Measurements from ENCODE around the gene SIPA1L2.

GRCh38 chr1:232662910-232663309 is 33.0 kb upstream of the SIPA1L2 start:
- TF ChIP-seq, protein P1, sequence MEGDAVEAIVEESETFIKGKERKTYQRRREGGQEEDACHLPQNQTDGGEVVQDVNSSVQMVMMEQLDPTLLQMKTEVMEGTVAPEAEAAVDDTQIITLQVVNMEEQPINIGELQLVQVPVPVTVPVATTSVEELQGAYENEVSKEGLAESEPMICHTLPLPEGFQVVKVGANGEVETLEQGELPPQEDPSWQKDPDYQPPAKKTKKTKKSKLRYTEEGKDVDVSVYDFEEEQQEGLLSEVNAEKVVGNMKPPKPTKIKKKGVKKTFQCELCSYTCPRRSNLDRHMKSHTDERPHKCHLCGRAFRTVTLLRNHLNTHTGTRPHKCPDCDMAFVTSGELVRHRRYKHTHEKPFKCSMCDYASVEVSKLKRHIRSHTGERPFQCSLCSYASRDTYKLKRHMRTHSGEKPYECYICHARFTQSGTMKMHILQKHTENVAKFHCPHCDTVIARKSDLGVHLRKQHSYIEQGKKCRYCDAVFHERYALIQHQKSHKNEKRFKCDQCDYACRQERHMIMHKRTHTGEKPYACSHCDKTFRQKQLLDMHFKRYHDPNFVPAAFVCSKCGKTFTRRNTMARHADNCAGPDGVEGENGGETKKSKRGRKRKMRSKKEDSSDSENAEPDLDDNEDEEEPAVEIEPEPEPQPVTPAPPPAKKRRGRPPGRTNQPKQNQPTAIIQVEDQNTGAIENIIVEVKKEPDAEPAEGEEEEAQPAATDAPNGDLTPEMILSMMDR (IDR thresholded peaks at IDR 0.05 in 2 of 3, conservative IDR thresholded peaks at IDR 0.05 in 1 of 3; ENCODE audit: borderline replicate concordance in 1 of 3, insufficient read depth in 1 of 3, low read depth in 2 of 3, low read length in 2 of 3) = no peak
- no peak for TF ChIP-seq ZNF274 (IDR thresholded peaks at IDR 0.05; ENCODE audit: low read depth, low read length)

All from HCT116 (cell line).